GM21515 (cell line): ENCODE measurements around the gene SMARCC1.
"Not testable (repeated sequence)": the region's sequence is repeated elsewhere in the genome, so short reads cannot be mapped to it uniquely, and the experiment has no call there.

Source experiments
- ATAC-seq: cut with Tn5 transposase; IDR thresholded peaks from one replicate; pipeline ENCODE4 v1.9.1; 2021; ENCODE audit not compliant: unreplicated experiment

The SMARCC1 gene

GRCh38 chr3:47781685-47782445 is at the start of gene SMARCC1:
Gene SMARCC1, minus strand, starts transcription at chr3:47781893. Its CDS starts 96 bp downstream, at chr3:47781797.
- peak; percentile 77 for ATAC-seq

- ATAC-seq = not testable (repeated sequence)
These were observed 47.8 kb upstream of the SMARCC1 start for GRCh38 chr3:47829482-47829881.

GRCh38 chr3:47825590-47825989 is 43.9 kb upstream of the SMARCC1 start:
- no peak for ATAC-seq

- peak; percentile 84 for ATAC-seq
These were observed 43.1 kb upstream of the SMARCC1 start for GRCh38 chr3:47824541-47825473.

GRCh38 chr3:47817609-47818008 is 35.9 kb upstream of the SMARCC1 start:
- no peak for ATAC-seq

GRCh38 chr3:47813551-47814177 is 32.0 kb upstream of the SMARCC1 start:
- ATAC-seq = no peak

GRCh38 chr3:47804577-47804976 is 22.9 kb upstream of the SMARCC1 start:
- no peak for ATAC-seq

- ATAC-seq = no peak
These were observed 21.9 kb upstream of the SMARCC1 start for GRCh38 chr3:47803480-47804025.

- ATAC-seq = peak; percentile 79
These were observed 21.2 kb upstream of the SMARCC1 start, which contains the start of gene DHX30 for GRCh38 chr3:47802734-47803479. Gene DHX30, plus strand, starts transcription at chr3:47803138. Its CDS starts 7,546 bp downstream, at chr3:47810684.

- no peak for ATAC-seq
These were observed 18.0 kb upstream of the SMARCC1 start for GRCh38 chr3:47799733-47800132.

- no peak for ATAC-seq
These were observed 12.9 kb upstream of the SMARCC1 start for GRCh38 chr3:47794544-47794943.

- no peak for ATAC-seq
These were observed 11.0 kb upstream of the SMARCC1 start for GRCh38 chr3:47792699-47793098.

- no peak for ATAC-seq
These were observed 9.6 kb upstream of the SMARCC1 start for GRCh38 chr3:47791193-47791855.

GRCh38 chr3:47783673-47784072 is 2.0 kb upstream of the SMARCC1 start:
- ATAC-seq = no peak

GRCh38 chr3:47782446-47783308 is 984 bp upstream of the SMARCC1 start:
- no peak for ATAC-seq

GRCh38 chr3:47780741-47781684 is 680 bp downstream of the SMARCC1 start:
- ATAC-seq = peak; percentile 36

- no peak for ATAC-seq
These were observed 2.9 kb downstream of the SMARCC1 start for GRCh38 chr3:47778746-47779145.

- no peak for ATAC-seq
These were observed 8.9 kb downstream of the SMARCC1 start for GRCh38 chr3:47772788-47773187.
